Caco-2 (cell line): ENCODE measurements around the gene ADCYAP1R1. TPM values are rescaled to one million over a fixed set of nuclear protein-coding genes. Genes with fewer than 3 reads are reported as not detected.

Experiments
- BruUV-seq: library from RNA; stranded (reverse); fragments of 400-500 nt; replicated peaks from 2 replicates; lab custom pipeline; 2021; lab: Mats Ljungman, UMichigan
- CTCF ChIA-PET: fragments of 300-600 bp; sonication (Branson Sonifier 250); formaldehyde crosslinking; loops from one replicate; lab custom pipeline; 2022; ENCODE audit warnings: antibody characterized with exemption; lab: Charles Lee
- POLR2A ChIA-PET: fragments of 300-600 bp; sonication (Branson Sonifier 250); formaldehyde crosslinking; loops from one replicate; lab custom pipeline; 2022; ENCODE audit warnings: antibody characterized with exemption; lab: Charles Lee
- DNase-seq, 2 experiments: peaks; one replicate each; pipeline versions ENCODE4 v3.0.0 to v3.0.0-alpha.2; 2020 to 2022
- H3K27me3 ChIP-seq: replicated peaks from 2 replicates; pipeline ENCODE4 v1.6.0; 2011; ENCODE audit warnings: low read length; ENCODE audit not compliant: control insufficient read depth, insufficient read depth
- H3K36me3 ChIP-seq: 2 replicates; pipeline ENCODE4 v1.5.1; 2011; ENCODE audit warnings: low read length; ENCODE audit not compliant: control insufficient read depth, insufficient read depth
- H3K4me1 ChIP-seq: fragments of 250-450 bp; sonication (Bioruptor Pico); 2 replicates; pipeline ENCODE4 v1.5.1; 2020; ENCODE audit warnings: mild to moderate bottlenecking
- H3K4me3 ChIP-seq: 2 replicates; pipeline ENCODE4 v1.5.1; 2011; ENCODE audit warnings: low read depth, mild to moderate bottlenecking, control low read depth, low read length
- H3K9me3 ChIP-seq: fragments of 250-450 bp; sonication (Bioruptor Pico); 2 replicates; pipeline ENCODE4 v1.5.1; 2020; ENCODE audit warnings: mild to moderate bottlenecking, moderate library complexity
- H3K27ac Mint-ChIP-seq: one replicate; pipeline ENCODE4 v1.8.0; 2022; ENCODE audit warnings: mixed read lengths; ENCODE audit not compliant: unreplicated experiment
- H3K27me3 Mint-ChIP-seq: one replicate; pipeline ENCODE4 v1.8.0; 2022; ENCODE audit warnings: mixed read lengths; ENCODE audit not compliant: insufficient read depth, unreplicated experiment
- H3K36me3 Mint-ChIP-seq: one replicate; pipeline ENCODE4 v1.8.0; 2022; ENCODE audit warnings: mild to moderate bottlenecking, mixed read lengths; ENCODE audit not compliant: insufficient read depth, unreplicated experiment
- H3K4me1 Mint-ChIP-seq: one replicate; pipeline ENCODE4 v1.8.0; 2022; ENCODE audit warnings: low read depth, mixed read lengths; ENCODE audit not compliant: unreplicated experiment
- H3K4me3 Mint-ChIP-seq: one replicate; pipeline ENCODE4 v1.8.0; 2022; ENCODE audit warnings: mild to moderate bottlenecking, moderate library complexity, mixed read lengths; ENCODE audit not compliant: unreplicated experiment
- H3K9me3 Mint-ChIP-seq: one replicate; pipeline ENCODE4 v1.8.0; 2022; ENCODE audit warnings: mixed read lengths; ENCODE audit not compliant: unreplicated experiment
- intact Hi-C: fragments of 100-400 bp; cut with micrococcal nuclease; formaldehyde crosslinking; loops from one replicate; pipeline ENCODE4 v1.10.0; 2022; ENCODE audit not compliant: unreplicated experiment
- total RNA-seq: library from RNA; stranded (reverse); gene quantifications from 2 replicates; pipeline ENCODE4 v1.2.3, GENCODE V29; 2022
- TF ChIP-seq, protein P1 (sequence below), 2 experiments: fragments of 200-600 bp in 1 of 2; IDR thresholded peaks; 1 replicate in 1 of 2; 2 replicates in 1 of 2; pipeline versions ENCODE4 v1.5.1 to v1.8.0; 2011 to 2022; ENCODE audit warnings: antibody characterized with exemption in 1 of 2, control low read depth in 1 of 2, inconsistent platforms in 1 of 2, low read depth in 1 of 2, low read length in 1 of 2, mild to moderate bottlenecking in 1 of 2, moderate library complexity in 1 of 2; ENCODE audit not compliant: insufficient read depth in 1 of 2, severe bottlenecking in 1 of 2, unreplicated experiment in 1 of 2

The ADCYAP1R1 gene
- total RNA-seq, 1 experiment from 2014 or later, result not detected

DNA sequence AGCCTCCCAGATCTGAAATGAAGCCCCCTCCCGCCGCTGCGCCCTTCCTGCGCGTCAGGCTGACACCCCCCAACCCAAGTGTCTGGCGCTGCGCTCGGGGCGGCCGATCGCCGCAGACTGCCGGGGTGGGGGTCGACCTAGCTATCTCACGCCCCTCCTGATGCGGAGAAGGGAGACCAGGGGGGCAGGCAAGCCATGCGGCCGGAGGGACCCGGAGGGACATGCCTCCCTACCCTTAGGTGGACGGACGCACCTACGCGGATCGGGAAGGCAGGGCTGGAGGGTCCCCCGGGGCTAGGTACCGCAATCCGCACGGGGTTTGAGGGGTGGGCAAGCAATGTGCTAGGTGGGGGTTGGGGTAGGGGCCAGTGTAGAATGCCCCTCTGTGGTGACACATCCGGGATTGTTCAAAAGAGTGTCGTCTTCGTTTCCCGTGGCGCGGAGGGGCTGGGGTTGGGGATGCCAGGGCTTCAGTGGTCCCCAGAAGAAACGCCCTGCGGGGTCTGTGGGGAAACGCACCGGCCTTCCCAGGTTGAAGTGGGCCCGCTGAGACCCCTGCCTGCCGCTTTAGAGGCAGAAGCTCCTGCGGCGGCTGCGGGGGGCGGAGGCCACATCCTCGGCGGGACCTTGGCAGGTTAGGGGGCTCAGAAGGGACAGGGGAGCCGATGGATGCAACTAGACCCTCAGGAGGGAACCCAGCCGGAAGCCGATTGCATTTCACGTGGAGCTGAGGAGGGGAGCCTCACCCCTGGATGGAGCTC is 913 bp downstream of the ADCYAP1R1 start:
- Mint-ChIP-seq H3K27ac (no peak overlapping the region), H3K36me3 (no peaks in the 10 kb centered on the region), H3K9me3 (no peaks in the 10 kb centered on the region), H3K27me3 (peaks cover 23% of the 10 kb centered on the region), H3K4me3 (no peak overlapping the region), H3K4me1 (no peaks in the 10 kb centered on the region)
- BruUV-seq, result no TSS peak
- intact Hi-C loops, result no loop called here
- Histone ChIP-seq H3K4me1 (no peaks in the 10 kb centered on the region), H3K4me3 (no peak overlapping the region), H3K36me3 (no peaks in the 10 kb centered on the region), H3K9me3 (no peaks in the 10 kb centered on the region), H3K27me3 (peaks cover 2% of the 10 kb centered on the region; the same call in 1 of the 2 replicates)
- DNase-seq, result no peak
- ChIA-PET POLR2A (no interaction called here), CTCF (no interaction called here)
- TF ChIP-seq, protein P1, sequence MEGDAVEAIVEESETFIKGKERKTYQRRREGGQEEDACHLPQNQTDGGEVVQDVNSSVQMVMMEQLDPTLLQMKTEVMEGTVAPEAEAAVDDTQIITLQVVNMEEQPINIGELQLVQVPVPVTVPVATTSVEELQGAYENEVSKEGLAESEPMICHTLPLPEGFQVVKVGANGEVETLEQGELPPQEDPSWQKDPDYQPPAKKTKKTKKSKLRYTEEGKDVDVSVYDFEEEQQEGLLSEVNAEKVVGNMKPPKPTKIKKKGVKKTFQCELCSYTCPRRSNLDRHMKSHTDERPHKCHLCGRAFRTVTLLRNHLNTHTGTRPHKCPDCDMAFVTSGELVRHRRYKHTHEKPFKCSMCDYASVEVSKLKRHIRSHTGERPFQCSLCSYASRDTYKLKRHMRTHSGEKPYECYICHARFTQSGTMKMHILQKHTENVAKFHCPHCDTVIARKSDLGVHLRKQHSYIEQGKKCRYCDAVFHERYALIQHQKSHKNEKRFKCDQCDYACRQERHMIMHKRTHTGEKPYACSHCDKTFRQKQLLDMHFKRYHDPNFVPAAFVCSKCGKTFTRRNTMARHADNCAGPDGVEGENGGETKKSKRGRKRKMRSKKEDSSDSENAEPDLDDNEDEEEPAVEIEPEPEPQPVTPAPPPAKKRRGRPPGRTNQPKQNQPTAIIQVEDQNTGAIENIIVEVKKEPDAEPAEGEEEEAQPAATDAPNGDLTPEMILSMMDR (IDR thresholded peaks at IDR 0.05; ENCODE audit: insufficient read depth in 1 of 2, low read depth in 1 of 2, low read length in 1 of 2, severe bottlenecking in 1 of 2, unreplicated experiment in 1 of 2), result no peak

DNA sequence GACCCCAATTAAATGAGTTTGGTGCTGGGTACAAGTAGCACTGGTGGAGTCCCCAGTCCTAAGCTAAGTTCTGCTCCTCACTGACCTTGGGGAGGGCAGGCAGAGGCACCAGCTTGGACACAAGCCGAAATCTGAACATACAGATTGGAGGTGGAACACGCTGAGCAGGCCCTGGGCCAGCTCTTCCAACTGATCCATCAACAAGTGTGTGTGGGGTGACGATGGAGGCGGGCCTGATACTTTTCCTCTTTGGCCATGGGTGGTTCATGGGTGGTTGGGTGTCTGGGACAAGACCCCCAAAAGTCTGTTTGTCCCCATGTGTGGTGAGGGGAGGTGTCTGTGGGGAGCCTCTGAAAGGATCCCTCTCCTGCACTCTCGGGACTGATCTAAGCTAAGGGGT is 1.9 kb downstream of the ADCYAP1R1 start:
- Histone ChIP-seq H3K4me3 (no peak overlapping the region), H3K9me3 (no peaks in the 10 kb centered on the region), H3K27me3 (no peaks in the 10 kb centered on the region; the same call in 1 of the 2 replicates), H3K4me1 (no peaks in the 10 kb centered on the region), H3K36me3 (no peaks in the 10 kb centered on the region)
- Mint-ChIP-seq H3K4me3 (no peak overlapping the region), H3K27me3 (peaks cover 23% of the 10 kb centered on the region), H3K9me3 (no peaks in the 10 kb centered on the region), H3K36me3 (no peaks in the 10 kb centered on the region), H3K4me1 (no peaks in the 10 kb centered on the region), H3K27ac (no peak overlapping the region)
- POLR2A ChIA-PET, result no interaction called here
- no peak for DNase-seq
- no TSS peak for BruUV-seq
- TF ChIP-seq, protein P1 (IDR thresholded peaks at IDR 0.05; ENCODE audit: insufficient read depth in 1 of 2, low read depth in 1 of 2, low read length in 1 of 2, severe bottlenecking in 1 of 2, unreplicated experiment in 1 of 2), result no peak
- CTCF ChIA-PET, result no interaction called here
- intact Hi-C loops, result no loop called here

DNA sequence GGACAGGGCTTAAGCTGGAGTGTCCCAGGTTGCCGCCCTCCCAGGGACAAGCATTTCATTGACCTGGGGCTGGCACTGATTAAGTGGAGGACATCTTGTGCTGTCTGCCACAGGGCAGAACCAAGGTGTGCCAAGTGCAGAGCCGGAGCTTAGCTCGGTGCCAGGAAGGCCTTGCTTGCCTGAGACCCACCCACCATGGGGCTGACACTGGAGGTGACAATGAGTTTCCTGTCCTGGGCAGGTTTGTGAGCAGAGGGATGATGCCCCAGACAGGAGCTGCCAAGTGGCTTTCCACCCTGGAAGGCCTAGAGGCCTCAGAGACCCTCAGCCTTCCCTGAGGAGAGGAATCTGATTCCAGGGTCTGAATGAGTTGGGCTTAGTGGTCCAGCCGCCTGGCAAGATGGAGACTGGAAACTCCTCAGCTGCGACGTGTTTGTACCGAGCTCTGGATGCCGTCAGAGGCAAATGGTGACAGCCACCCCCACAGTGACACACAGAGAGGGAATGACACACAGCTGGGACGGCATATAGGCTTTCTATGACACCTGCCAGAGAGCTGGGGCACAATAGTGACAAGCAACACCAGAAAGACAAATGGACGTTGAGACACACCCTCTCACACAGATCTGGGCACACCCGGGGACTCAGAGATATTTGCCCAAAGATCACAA is 2.6 kb downstream of the ADCYAP1R1 start:
- no peaks in the 10 kb centered on the region; the same call in 1 of the 2 replicates for H3K27me3 ChIP-seq
- no peak overlapping the region for H3K4me3 ChIP-seq
- intact Hi-C loops, result no loop called here
- no peak for DNase-seq
- no peak overlapping the region for H3K27ac Mint-ChIP-seq
- no peaks in the 10 kb centered on the region for H3K36me3 Mint-ChIP-seq
- no peaks in the 10 kb centered on the region for H3K9me3 ChIP-seq
- peaks cover 23% of the 10 kb centered on the region for H3K27me3 Mint-ChIP-seq
- CTCF ChIA-PET, result interaction anchor here (0.5 to 1.7 kb wide), 2 partner anchors 71 to 80 kb away, joined by 4 read pairs; no protein-coding TSS in a partner anchor
- POLR2A ChIA-PET, result no interaction called here
- no peaks in the 10 kb centered on the region for H3K4me1 Mint-ChIP-seq
- H3K4me1 ChIP-seq, result no peaks in the 10 kb centered on the region
- TF ChIP-seq, protein P1 (IDR thresholded peaks at IDR 0.05; ENCODE audit: insufficient read depth in 1 of 2, low read depth in 1 of 2, low read length in 1 of 2, severe bottlenecking in 1 of 2, unreplicated experiment in 1 of 2), result no peak
- no peaks in the 10 kb centered on the region for H3K36me3 ChIP-seq
- no peaks in the 10 kb centered on the region for H3K9me3 Mint-ChIP-seq
- BruUV-seq, result no TSS peak
- no peak overlapping the region for H3K4me3 Mint-ChIP-seq
